Epithelial cell of esophagus (primary cell): ENCODE results near the gene PXDN.

Source experiments
- DNase-seq: peaks from one replicate; pipeline ENCODE4 v3.0.0; 2010; ENCODE audit warnings: low read depth
- H3K4me3 ChIP-seq: 2 replicates; pipeline ENCODE4 v1.5.1; 2011; ENCODE audit warnings: mild to moderate bottlenecking, low read length, control low read depth
- CTCF ChIP-seq: IDR thresholded peaks from 2 replicates; pipeline ENCODE4 v1.5.1; 2011; ENCODE audit warnings: low read depth, mild to moderate bottlenecking, low read length, control low read depth, inconsistent platforms; ENCODE audit not compliant: insufficient read depth; ENCODE audit errors: missing control alignments

The PXDN gene

GRCh38 chr2:1673160-1673944 is 71.0 kb downstream of the PXDN start:
- no peak for DNase-seq
- H3K4me3 ChIP-seq: no peak overlapping the region
- no peak for TF ChIP-seq CTCF

GRCh38 chr2:1672738-1673137 is 71.6 kb downstream of the PXDN start:
- no peak overlapping the region for H3K4me3 ChIP-seq
- DNase-seq: no peak
- TF ChIP-seq CTCF: no peak

- no peak for TF ChIP-seq CTCF
- H3K4me3 ChIP-seq: no peak overlapping the region
- no peak for DNase-seq
These were observed 72.4 kb downstream of the PXDN start for GRCh38 chr2:1671916-1672315.

- TF ChIP-seq CTCF: no peak
- no peak overlapping the region for H3K4me3 ChIP-seq
- no peak for DNase-seq
These were observed 73.7 kb downstream of the PXDN start for GRCh38 chr2:1670636-1671035.

DNA sequence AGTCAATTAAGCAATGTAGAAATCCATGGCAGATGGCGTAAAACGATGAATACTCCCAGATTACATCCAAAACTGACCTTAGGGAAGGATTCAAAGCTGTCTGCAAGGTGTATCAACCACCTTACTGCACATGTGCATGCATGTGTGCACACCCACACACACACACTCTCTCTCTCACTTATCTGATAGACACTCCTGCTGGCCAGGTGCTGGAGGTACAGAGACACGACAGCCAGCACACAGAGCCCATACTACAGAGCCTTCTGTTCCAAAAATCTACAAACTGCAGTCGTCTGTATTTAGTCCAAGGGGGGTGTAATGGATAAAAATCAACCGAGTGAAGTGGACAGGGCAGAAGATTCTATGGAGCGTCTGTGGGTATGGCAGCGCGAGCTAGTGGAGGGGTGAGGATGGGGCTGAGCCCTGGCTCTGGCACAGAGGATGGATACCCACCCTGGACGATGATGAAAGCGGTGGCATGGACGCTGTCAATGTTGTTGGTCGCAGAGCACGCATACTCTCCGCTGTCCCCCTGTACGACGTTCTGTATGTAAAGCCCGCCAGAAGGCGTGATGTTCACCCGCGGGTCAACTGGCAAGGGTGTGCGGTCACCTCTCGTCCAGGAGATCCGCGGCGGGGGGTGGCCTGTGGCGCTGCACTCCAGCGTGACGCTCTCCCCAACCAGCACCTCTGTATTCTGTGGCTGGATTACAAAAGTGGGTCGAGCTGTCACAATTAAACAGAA is 78.4 kb downstream of the PXDN start:
- no peak for TF ChIP-seq CTCF
- H3K4me3 ChIP-seq: no peak overlapping the region
- DNase-seq: no peak

- no peak for DNase-seq
- TF ChIP-seq CTCF: no peak
- H3K4me3 ChIP-seq: no peak overlapping the region
These were observed 79.6 kb downstream of the PXDN start for GRCh38 chr2:1664698-1665097.
